PC-3 (cell line): Measurements from ENCODE around the gene ST3GAL5. TPM values are rescaled to one million over a fixed set of nuclear protein-coding genes. Genes with fewer than 3 reads are reported as not detected.
A peak's percentile ranks its signal among the peaks of the same experiment; 100 is the strongest.

Experiments used
- ATAC-seq: fragments of 200-7000 bp; cut with Tn5 transposase; 2 replicates; pipeline ENCODE4 v1.9.1; 2020; ENCODE audit warnings: mild to moderate bottlenecking, moderate library complexity
- BruUV-seq: library from RNA; stranded (reverse); fragments of 400-500 nt; replicated peaks from 2 replicates; lab custom pipeline; 2021; lab: Mats Ljungman, UMichigan
- CTCF ChIA-PET: fragments of 300-600 bp; sonication (Branson Sonifier 250); formaldehyde crosslinking; loops from one replicate; lab custom pipeline; 2022; ENCODE audit warnings: antibody characterized with exemption; lab: Charles Lee
- POLR2A ChIA-PET: fragments of 300-600 bp; sonication (Branson Sonifier 250); formaldehyde crosslinking; loops from one replicate; lab custom pipeline; 2022; ENCODE audit warnings: antibody characterized with exemption; ENCODE audit not compliant: unreplicated experiment; lab: Charles Lee
- DNase-seq: peaks from one replicate; pipeline ENCODE4 v3.0.0-alpha.2; 2015
- H2AFZ ChIP-seq: fragments of 300-600 bp; sonication (generic); 2 replicates; pipeline ENCODE4 v1.6.0; 2016; ENCODE audit warnings: antibody characterized with exemption, low read length
- H3F3A ChIP-seq: fragments of 300-600 bp; sonication (generic); one replicate; pipeline ENCODE4 v1.6.0; 2017; ENCODE audit warnings: antibody characterized with exemption, low read length, control low read depth, mild to moderate bottlenecking; ENCODE audit not compliant: unreplicated experiment
- H3K27ac ChIP-seq: fragments of 300-600 bp; sonication (generic); 2 replicates; pipeline ENCODE4 v1.5.1; 2016; ENCODE audit warnings: mild to moderate bottlenecking, low read length
- H3K27me3 ChIP-seq: fragments of 300-600 bp; sonication (generic); 2 replicates; pipeline ENCODE4 v1.6.1; 2016; ENCODE audit warnings: low read length, mixed read lengths
- H3K36me3 ChIP-seq: fragments of 300-600 bp; sonication (generic); 2 replicates; pipeline ENCODE4 v1.6.1; 2016; ENCODE audit warnings: low read depth, mixed run types, low read length, mixed read lengths
- H3K4me1 ChIP-seq: fragments of 300-600 bp; sonication (generic); 2 replicates; pipeline ENCODE4 v1.5.1; 2016; ENCODE audit warnings: low read length; ENCODE audit not compliant: insufficient read depth
- H3K4me2 ChIP-seq: fragments of 300-600 bp; sonication (generic); 2 replicates; pipeline ENCODE4 v1.6.0; 2016; ENCODE audit warnings: low read length
- H3K4me3 ChIP-seq: fragments of 300-600 bp; sonication (generic); 2 replicates; pipeline ENCODE4 v1.5.1; 2016; ENCODE audit warnings: mild to moderate bottlenecking, low read length, mixed read lengths
- H3K79me2 ChIP-seq: fragments of 300-600 bp; sonication (generic); 2 replicates; pipeline ENCODE4 v1.6.1; 2017; ENCODE audit warnings: low read length, mixed read lengths
- H3K9ac ChIP-seq: fragments of 300-600 bp; sonication (generic); 2 replicates; pipeline ENCODE4 v1.6.0; 2016; ENCODE audit warnings: mild to moderate bottlenecking, low read length
- H3K9me2 ChIP-seq: fragments of 300-600 bp; sonication (generic); replicated peaks from 2 replicates; pipeline ENCODE4 v1.6.1; 2016; ENCODE audit warnings: mixed run types, low read length, mixed read lengths
- H3K9me3 ChIP-seq: fragments of 300-600 bp; sonication (generic); 2 replicates; pipeline ENCODE4 v1.6.1; 2016; ENCODE audit warnings: low read length, mixed read lengths
- H4K20me1 ChIP-seq: fragments of 300-600 bp; sonication (generic); 2 replicates; pipeline ENCODE4 v1.6.1; 2016; ENCODE audit warnings: low read length, mixed read lengths
- CTCF ChIP-seq: fragments of 300-600 bp; sonication (generic); conservative IDR thresholded peaks from 2 replicates; pipeline ENCODE4 v1.5.1; 2017; ENCODE audit warnings: antibody characterized with exemption, low read depth, mild to moderate bottlenecking, low read length
- EZH2 ChIP-seq: fragments of 300-600 bp; sonication (generic); IDR thresholded peaks from one replicate; pipeline ENCODE4 v1.6.1; 2017; ENCODE audit warnings: antibody characterized with exemption, mild to moderate bottlenecking, low read length; ENCODE audit not compliant: unreplicated experiment
- EZH2phosphoT487 ChIP-seq: fragments of 300-600 bp; sonication (generic); IDR thresholded peaks from 2 replicates; pipeline ENCODE4 v1.6.1; 2018; ENCODE audit warnings: mild to moderate bottlenecking, antibody characterized with exemption, low read length, borderline replicate concordance
- intact Hi-C: fragments of 100-400 bp; cut with micrococcal nuclease; formaldehyde crosslinking; loops from 2 replicates; pipeline ENCODE4 v1.9.0; 2023
- total RNA-seq: library from RNA; depleted of rRNA; stranded (reverse); fragments of >200 nt; gene quantifications from 2 replicates; pipeline ENCODE4 v1.2.3, GENCODE V29; 2014

The ST3GAL5 gene
- total RNA-seq, 1 experiment from 2014 or later, result 0.87 TPM

- Histone ChIP-seq H3K9ac (no peak overlapping the region), H3K4me2 (no peak overlapping the region), H3K27ac (no peak overlapping the region), H3K4me3 (no peak overlapping the region), H3K79me2 (no peaks in the 10 kb centered on the region), H3K4me1 (peaks cover 29% of the 10 kb centered on the region), H3K36me3 (no peaks in the 10 kb centered on the region), H3F3A (no peaks in the 10 kb centered on the region), H3K27me3 (no peaks in the 10 kb centered on the region), H3K9me2 (no peaks in the 10 kb centered on the region), H3K9me3 (no peaks in the 10 kb centered on the region), H4K20me1 (no peaks in the 10 kb centered on the region), H2AFZ (no peak overlapping the region)
- ATAC-seq (peak; percentile 55), DNase-seq (peak; percentile 30)
- intact Hi-C loops, result no loop called here
- ChIA-PET POLR2A (no interaction called here), CTCF (interaction anchor here (1.3 kb wide), 1 partner anchor 94 kb away, joined by 3 read pairs; no protein-coding TSS in a partner anchor)
- no TSS peak for BruUV-seq
- no peak for TF ChIP-seq EZH2phosphoT487
- TF ChIP-seq EZH2, result no peak
- TF ChIP-seq CTCF, result no peak
These were observed 32.2 kb upstream of the ST3GAL5 start for GRCh38 chr2:85920810-85921545.

- POLR2A ChIA-PET, result no interaction called here
- Histone ChIP-seq H3K27me3 (no peaks in the 10 kb centered on the region), H3K4me2 (no peak overlapping the region), H3K4me1 (peaks cover 13% of the 10 kb centered on the region), H2AFZ (no peak overlapping the region), H3K79me2 (no peaks in the 10 kb centered on the region), H3K9me2 (no peaks in the 10 kb centered on the region), H3F3A (no peaks in the 10 kb centered on the region), H3K9me3 (no peaks in the 10 kb centered on the region), H3K4me3 (no peak overlapping the region), H3K9ac (no peak overlapping the region), H3K36me3 (no peaks in the 10 kb centered on the region), H4K20me1 (no peaks in the 10 kb centered on the region), H3K27ac (no peak overlapping the region)
- BruUV-seq, result no TSS peak
- CTCF ChIA-PET, result no interaction called here
- TF ChIP-seq EZH2 (no peak), EZH2phosphoT487 (no peak), CTCF (no peak)
- DNase-seq (peak; percentile 29), ATAC-seq (no peak)
- intact Hi-C loops, result no loop called here
These were observed 29.4 kb upstream of the ST3GAL5 start for GRCh38 chr2:85917887-85918795.
